Activated T-cell treated with anti-CD3 and anti-CD28 coated beads, Interleukin-2, amount 50 U/mL, for 72 hours (primary cell): ENCODE measurements around the gene GCK. TPM values are rescaled to one million over a fixed set of nuclear protein-coding genes. Genes with fewer than 3 reads are reported as not detected.
A peak's percentile ranks its signal among the peaks of the same experiment; 100 is the strongest.
"Not testable (repeated sequence)": the region's sequence is repeated elsewhere in the genome, so short reads cannot be mapped to it uniquely, and the experiment has no call there.

ENCODE experiments used
- ATAC-seq, 2 donors: fragments of 150-1000 bp; cut with Tn5 transposase; replicated peaks in 1 of 2; 2 replicates each; pipeline ENCODE4 v1.10.0; 2021; ENCODE audit warnings: moderate library complexity in 2 of 2, mild to moderate bottlenecking in 1 of 2
- DNase-seq, 2 donors: peaks; one replicate each; pipeline ENCODE4 v3.0.0; 2021 to 2022; ENCODE audit warnings: mixed read lengths in 1 of 2
- H3K27ac Mint-ChIP-seq: one replicate; pipeline ENCODE4 v1.8.0; 2022; ENCODE audit warnings: mild to moderate bottlenecking, moderate library complexity, mixed read lengths
- H3K27me3 Mint-ChIP-seq: one replicate; pipeline ENCODE4 v1.8.0; 2022; ENCODE audit warnings: low read depth, mixed read lengths
- H3K36me3 Mint-ChIP-seq, 2 donors: one replicate each; pipeline ENCODE4 v1.8.0; 2022; ENCODE audit warnings: mixed read lengths in 2 of 2, mild to moderate bottlenecking in 1 of 2; ENCODE audit not compliant: insufficient read depth in 2 of 2
- H3K4me1 Mint-ChIP-seq: one replicate; pipeline ENCODE4 v1.8.0; 2022; ENCODE audit warnings: low read depth, mixed read lengths
- H3K4me3 Mint-ChIP-seq, 2 donors: one replicate each; pipeline ENCODE4 v1.8.0; 2022; ENCODE audit warnings: mild to moderate bottlenecking in 2 of 2, mixed read lengths in 2 of 2, moderate library complexity in 2 of 2
- H3K9me3 Mint-ChIP-seq, 2 donors: one replicate each; pipeline ENCODE4 v1.8.0; 2022; ENCODE audit warnings: mixed read lengths in 2 of 2
- total RNA-seq, 2 donors: library from RNA; stranded (reverse); gene quantifications; one replicate each; pipeline ENCODE4 v1.2.3, GENCODE V29; 2022

Gene GCK
- total RNA-seq, 2 donors from 2014 or later: 0.67 to 1.3 TPM

GRCh38 chr7:44140341-44140740 is 48.9 kb downstream of the GCK start:
- no peak overlapping the region for H3K27ac Mint-ChIP-seq
- peaks cover 5% of the 10 kb centered on the region for H3K27me3 Mint-ChIP-seq
- DNase-seq (no peak), ATAC-seq (no peak)
- peaks cover 10% of the 10 kb centered on the region for H3K4me1 Mint-ChIP-seq
- H3K36me3 Mint-ChIP-seq: no peaks in the 10 kb centered on the region
- no peak overlapping the region for H3K4me3 Mint-ChIP-seq
- H3K9me3 Mint-ChIP-seq: no peaks in the 10 kb centered on the region

GRCh38 chr7:44139311-44140010 is 49.8 kb downstream of the GCK start:
- Mint-ChIP-seq H3K27ac (no peak overlapping the region), H3K27me3 (no peaks in the 10 kb centered on the region), H3K4me3 (no peak overlapping the region), H3K4me1 (peaks cover 5% of the 10 kb centered on the region), H3K36me3 (no peaks in the 10 kb centered on the region), H3K9me3 (no peaks in the 10 kb centered on the region)
- DNase-seq (no peak), ATAC-seq (no peak)

GRCh38 chr7:44138698-44139097 is 50.5 kb downstream of the GCK start:
- Mint-ChIP-seq H3K36me3 (no peaks in the 10 kb centered on the region), H3K4me3 (no peak overlapping the region)

GRCh38 chr7:44136731-44137130 is 52.5 kb downstream of the GCK start:
- ATAC-seq (no peak), DNase-seq (no peak)
- no peaks in the 10 kb centered on the region for H3K9me3 Mint-ChIP-seq
- no peak overlapping the region for H3K27ac Mint-ChIP-seq
- H3K4me1 Mint-ChIP-seq: peaks cover 5% of the 10 kb centered on the region
- H3K27me3 Mint-ChIP-seq: no peaks in the 10 kb centered on the region
- no peak overlapping the region for H3K4me3 Mint-ChIP-seq
- H3K36me3 Mint-ChIP-seq: no peaks in the 10 kb centered on the region

More at GRCh38 chr7:44138698-44139097, 50.5 kb downstream of the GCK start:
- Mint-ChIP-seq H3K9me3 (no peaks in the 10 kb centered on the region), H3K27ac (no peak overlapping the region), H3K27me3 (no peaks in the 10 kb centered on the region), H3K4me1 (peaks cover 5% of the 10 kb centered on the region)
- DNase-seq (no peak), ATAC-seq (no peak)

- ATAC-seq: no peak
- H3K4me1 Mint-ChIP-seq: peaks cover 5% of the 10 kb centered on the region
- H3K27me3 Mint-ChIP-seq: no peaks in the 10 kb centered on the region
Observed at GRCh38 chr7:44134943-44135628, 54.2 kb downstream of the GCK start.

GRCh38 chr7:44133295-44133694 is 55.9 kb downstream of the GCK start:
- Mint-ChIP-seq H3K4me3 (no peak overlapping the region), H3K9me3 (no peaks in the 10 kb centered on the region), H3K27me3 (no peaks in the 10 kb centered on the region), H3K36me3 (no peaks in the 10 kb centered on the region), H3K4me1 (peaks cover 5% of the 10 kb centered on the region), H3K27ac (no peak overlapping the region)
- ATAC-seq: no peak
- no peak for DNase-seq

More at GRCh38 chr7:44134943-44135628, 54.2 kb downstream of the GCK start:
- Mint-ChIP-seq H3K4me3 (no peak overlapping the region), H3K27ac (no peak overlapping the region), H3K36me3 (no peaks in the 10 kb centered on the region), H3K9me3 (no peaks in the 10 kb centered on the region)
- DNase-seq: no peak

- Mint-ChIP-seq H3K4me1 (no peaks in the 10 kb centered on the region), H3K27me3 (no peaks in the 10 kb centered on the region), H3K4me3 (no peak overlapping the region), H3K36me3 (peaks cover 0 to 2% of the 10 kb centered on the region in 2 donors), H3K9me3 (no peaks in the 10 kb centered on the region), H3K27ac (no peak overlapping the region)
- DNase-seq (no peak), ATAC-seq (no peak)
Observed at GRCh38 chr7:44132039-44132438, 57.2 kb downstream of the GCK start.

- Mint-ChIP-seq H3K36me3 (peaks cover 0 to 2% of the 10 kb centered on the region in 2 donors), H3K9me3 (no peaks in the 10 kb centered on the region), H3K27ac (no peak overlapping the region), H3K27me3 (no peaks in the 10 kb centered on the region), H3K4me1 (no peaks in the 10 kb centered on the region), H3K4me3 (no peak overlapping the region)
- ATAC-seq (peak; percentile 50 to 53), DNase-seq (no peak)
Observed at GRCh38 chr7:44131173-44132029, 57.8 kb downstream of the GCK start.

GRCh38 chr7:44128721-44129582 is 60.3 kb downstream of the GCK start:
- Mint-ChIP-seq H3K36me3 (peaks cover 0 to 2% of the 10 kb centered on the region in 2 donors), H3K4me3 (no peak overlapping the region), H3K27me3 (no peaks in the 10 kb centered on the region), H3K27ac (no peak overlapping the region), H3K9me3 (no peaks in the 10 kb centered on the region), H3K4me1 (peaks cover 5% of the 10 kb centered on the region)
- DNase-seq (no peak), ATAC-seq (no peak)

GRCh38 chr7:44127161-44127560 is 62.1 kb downstream of the GCK start:
- peaks cover 15% of the 10 kb centered on the region for H3K4me1 Mint-ChIP-seq
- peaks cover 0 to 8% of the 10 kb centered on the region in 2 donors for H3K36me3 Mint-ChIP-seq
- no peak for ATAC-seq
- H3K27ac Mint-ChIP-seq: no peak overlapping the region
- H3K27me3 Mint-ChIP-seq: no peaks in the 10 kb centered on the region
- no peak for DNase-seq
- H3K9me3 Mint-ChIP-seq: no peaks in the 10 kb centered on the region
- no peak overlapping the region for H3K4me3 Mint-ChIP-seq

- H3K9me3 Mint-ChIP-seq, DNase-seq, ATAC-seq, H3K4me3 Mint-ChIP-seq, H3K27ac Mint-ChIP-seq, H3K27me3 Mint-ChIP-seq, H3K36me3 Mint-ChIP-seq: not testable (repeated sequence)
- peaks cover 21% of the 10 kb centered on the region for H3K4me1 Mint-ChIP-seq
Observed at GRCh38 chr7:44126574-44126973, 62.7 kb downstream of the GCK start.

GRCh38 chr7:44124822-44125202 is 64.4 kb downstream of the GCK start:
- Mint-ChIP-seq H3K27me3 (no peaks in the 10 kb centered on the region), H3K36me3 (peaks cover under 1 to 15% of the 10 kb centered on the region in 2 donors), H3K9me3 (no peaks in the 10 kb centered on the region), H3K4me1 (peaks cover 39% of the 10 kb centered on the region), H3K27ac (no peak overlapping the region), H3K4me3 (peak overlapping the region; percentile 42 to 92)
- ATAC-seq (no peak), DNase-seq (no peak)
